Measurements from ENCODE around the gene ATF6. TPM values are rescaled to one million over a fixed set of nuclear protein-coding genes. Genes with fewer than 3 reads are reported as not detected.
"Not testable (repeated sequence)": the region's sequence is repeated elsewhere in the genome, so short reads cannot be mapped to it uniquely, and the experiment has no call there.

ATF6 gene, protein sequence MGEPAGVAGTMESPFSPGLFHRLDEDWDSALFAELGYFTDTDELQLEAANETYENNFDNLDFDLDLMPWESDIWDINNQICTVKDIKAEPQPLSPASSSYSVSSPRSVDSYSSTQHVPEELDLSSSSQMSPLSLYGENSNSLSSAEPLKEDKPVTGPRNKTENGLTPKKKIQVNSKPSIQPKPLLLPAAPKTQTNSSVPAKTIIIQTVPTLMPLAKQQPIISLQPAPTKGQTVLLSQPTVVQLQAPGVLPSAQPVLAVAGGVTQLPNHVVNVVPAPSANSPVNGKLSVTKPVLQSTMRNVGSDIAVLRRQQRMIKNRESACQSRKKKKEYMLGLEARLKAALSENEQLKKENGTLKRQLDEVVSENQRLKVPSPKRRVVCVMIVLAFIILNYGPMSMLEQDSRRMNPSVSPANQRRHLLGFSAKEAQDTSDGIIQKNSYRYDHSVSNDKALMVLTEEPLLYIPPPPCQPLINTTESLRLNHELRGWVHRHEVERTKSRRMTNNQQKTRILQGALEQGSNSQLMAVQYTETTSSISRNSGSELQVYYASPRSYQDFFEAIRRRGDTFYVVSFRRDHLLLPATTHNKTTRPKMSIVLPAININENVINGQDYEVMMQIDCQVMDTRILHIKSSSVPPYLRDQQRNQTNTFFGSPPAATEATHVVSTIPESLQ
- 23.6 and 27.7 TPM in 2 replicates for total RNA-seq

DNA sequence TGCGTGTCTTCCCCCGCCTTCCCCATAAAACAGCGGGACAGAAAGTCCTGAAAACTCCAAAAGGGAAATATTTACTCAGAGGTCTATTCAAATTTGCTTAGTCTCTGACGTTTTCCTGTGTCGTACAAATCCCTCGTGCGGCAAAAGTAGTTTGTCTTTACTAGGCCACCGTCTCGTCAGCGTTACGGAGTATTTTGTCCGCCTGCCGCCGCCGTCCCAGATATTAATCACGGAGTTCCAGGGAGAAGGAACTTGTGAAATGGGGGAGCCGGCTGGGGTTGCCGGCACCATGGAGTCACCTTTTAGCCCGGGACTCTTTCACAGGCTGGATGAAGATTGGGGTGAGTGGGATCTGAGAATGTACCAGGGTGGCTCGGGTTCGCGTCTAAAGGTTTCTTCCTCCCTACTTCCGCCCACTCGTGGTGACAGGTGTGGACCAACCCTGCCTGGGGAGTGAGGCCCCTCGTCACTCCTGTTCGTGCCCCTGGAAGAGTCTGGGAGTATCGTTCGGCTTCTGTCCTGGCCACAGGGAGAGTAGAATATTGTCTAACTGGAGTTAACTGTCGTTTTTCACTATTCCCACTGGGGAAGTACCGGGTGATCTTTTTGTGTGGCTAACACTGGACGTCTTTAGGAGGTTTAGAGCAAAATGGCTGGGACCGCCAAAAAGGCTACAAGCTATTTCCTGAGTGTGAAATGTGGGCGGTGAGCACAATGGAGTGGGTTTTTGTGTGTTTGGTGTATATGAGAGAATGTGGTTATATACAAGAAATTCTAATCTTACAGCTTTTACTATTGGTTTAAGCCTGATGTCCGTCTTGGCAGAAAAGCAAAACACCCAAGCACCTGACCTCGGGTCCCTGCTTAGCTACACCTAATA lies at the start of gene ATF6:
Gene ATF6 (plus strand): TSS at position 219 of the 880 bp plus-strand sequence. CDS start 41 bp downstream, at position 260.
- peak within 1 kb of the TSS; percentile 95 for H3K4me3 Mint-ChIP-seq
- H3K9me3 Mint-ChIP-seq, result no peaks in the 10 kb centered on the region
- H3K27ac Mint-ChIP-seq, result peak within 1 kb of the TSS; percentile 98
- peaks cover 45% of the 10 kb centered on the region for H3K4me1 Mint-ChIP-seq
- peaks cover 10% of the 10 kb centered on the region for H3K36me3 Mint-ChIP-seq (ENCODE audit: low read depth)
- no peaks in the 10 kb centered on the region for H3K27me3 Mint-ChIP-seq
- intact Hi-C loops (cut with micrococcal nuclease), result loop anchor here (1.0 to 5.0 kb wide), 4 partner anchors 17 to 731 kb away; partner anchors contain the start of genes DUSP12 and UHMK1
- peak; percentile 95 for DNase-seq

GRCh38 chr1:161718559-161719324 lies 47.4 kb upstream of the ATF6 start:
- peaks cover 62% of the 10 kb centered on the region for H3K27me3 Mint-ChIP-seq

GRCh38 chr1:161719325-161719611 lies 46.9 kb upstream of the ATF6 start:
- H3K27me3 Mint-ChIP-seq, result peaks cover 65% of the 10 kb centered on the region
- H3K36me3 Mint-ChIP-seq (ENCODE audit: low read depth), result no peaks in the 10 kb centered on the region
- DNase-seq, result no peak
- H3K4me1 Mint-ChIP-seq, result peaks cover 9% of the 10 kb centered on the region
- no peak overlapping the region for H3K27ac Mint-ChIP-seq
- H3K9me3 Mint-ChIP-seq, result no peaks in the 10 kb centered on the region
- intact Hi-C loops (cut with micrococcal nuclease), result no loop called here
- H3K4me3 Mint-ChIP-seq, result no peak overlapping the region

More at GRCh38 chr1:161718559-161719324, 47.4 kb upstream of the ATF6 start:
- no peaks in the 10 kb centered on the region for H3K36me3 Mint-ChIP-seq (ENCODE audit: low read depth)
- H3K4me1 Mint-ChIP-seq, result peaks cover 9% of the 10 kb centered on the region
- no peak overlapping the region for H3K27ac Mint-ChIP-seq
- intact Hi-C loops (cut with micrococcal nuclease), result no loop called here
- no peaks in the 10 kb centered on the region for H3K9me3 Mint-ChIP-seq
- no peak for DNase-seq
- H3K4me3 Mint-ChIP-seq, result no peak overlapping the region

GRCh38 chr1:161720422-161720821 lies 45.7 kb upstream of the ATF6 start:
- peaks cover 68% of the 10 kb centered on the region for H3K27me3 Mint-ChIP-seq
- no peak for DNase-seq
- no peaks in the 10 kb centered on the region for H3K36me3 Mint-ChIP-seq (ENCODE audit: low read depth)
- no peak overlapping the region for H3K4me3 Mint-ChIP-seq
- H3K4me1 Mint-ChIP-seq, result peaks cover 13% of the 10 kb centered on the region
- intact Hi-C loops (cut with micrococcal nuclease), result no loop called here
- no peak overlapping the region for H3K27ac Mint-ChIP-seq
- no peaks in the 10 kb centered on the region for H3K9me3 Mint-ChIP-seq

GRCh38 chr1:161720956-161721737 lies 45.0 kb upstream of the ATF6 start, which contains the start of gene FCRLB:
Gene FCRLB (plus strand): TSS chr1:161721544. CDS start chr1:161722673, 1,129 bp downstream.
- DNase-seq, result no peak
- H3K27ac Mint-ChIP-seq, result no peak within 1 kb of the TSS
- intact Hi-C loops (cut with micrococcal nuclease), result no loop called here
- no peaks in the 10 kb centered on the region for H3K36me3 Mint-ChIP-seq (ENCODE audit: low read depth)
- no peaks in the 10 kb centered on the region for H3K9me3 Mint-ChIP-seq
- peaks cover 21% of the 10 kb centered on the region for H3K4me1 Mint-ChIP-seq
- H3K4me3 Mint-ChIP-seq, result no peak within 1 kb of the TSS
- peaks cover 68% of the 10 kb centered on the region for H3K27me3 Mint-ChIP-seq

DNA sequence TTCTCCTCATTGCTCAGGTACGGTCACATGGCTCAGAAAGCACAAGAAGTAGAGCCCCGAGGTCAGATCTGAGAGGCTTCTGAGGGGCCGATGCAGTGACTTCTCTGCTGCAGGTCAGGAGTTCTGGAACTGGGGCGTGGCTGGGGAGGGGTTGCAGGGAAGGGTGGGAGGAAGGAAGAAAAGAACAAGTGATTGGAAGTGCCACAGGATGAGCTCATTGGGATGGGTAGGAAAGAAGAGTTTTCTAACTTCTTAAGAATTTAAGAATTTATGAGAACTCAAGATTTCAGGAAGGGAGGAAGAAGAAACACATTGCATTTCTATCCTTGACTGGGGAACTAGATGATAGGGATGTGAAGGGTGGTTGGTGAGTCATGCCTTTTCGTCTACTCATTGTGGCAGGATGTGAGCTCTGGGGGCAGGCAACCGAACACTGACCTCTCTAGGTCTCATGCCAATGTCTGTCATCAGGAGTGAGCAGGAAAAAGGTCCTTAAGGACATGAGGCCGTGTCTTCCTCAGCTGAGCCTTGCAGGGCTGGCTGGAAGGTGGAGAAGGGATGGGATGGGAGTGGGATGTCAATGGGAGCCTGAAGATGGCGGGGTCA lies 44.3 kb upstream of the ATF6 start:
- no peaks in the 10 kb centered on the region for H3K36me3 Mint-ChIP-seq (ENCODE audit: low read depth)
- H3K9me3 Mint-ChIP-seq, result no peaks in the 10 kb centered on the region
- H3K4me3 Mint-ChIP-seq, result no peak overlapping the region
- H3K4me1 Mint-ChIP-seq, result peaks cover 21% of the 10 kb centered on the region
- DNase-seq, result no peak
- H3K27me3 Mint-ChIP-seq, result peaks cover 67% of the 10 kb centered on the region
- H3K27ac Mint-ChIP-seq, result no peak overlapping the region
- intact Hi-C loops (cut with micrococcal nuclease), result no loop called here

- H3K4me3 Mint-ChIP-seq, result no peak overlapping the region
- DNase-seq, result no peak
- H3K9me3 Mint-ChIP-seq, result no peaks in the 10 kb centered on the region
- H3K36me3 Mint-ChIP-seq (ENCODE audit: low read depth), result no peaks in the 10 kb centered on the region
- H3K27me3 Mint-ChIP-seq, result peaks cover 62% of the 10 kb centered on the region
- intact Hi-C loops (cut with micrococcal nuclease), result no loop called here
- H3K4me1 Mint-ChIP-seq, result peaks cover 21% of the 10 kb centered on the region
- H3K27ac Mint-ChIP-seq, result no peak overlapping the region
Measured at GRCh38 chr1:161722406-161722805, 43.7 kb upstream of the ATF6 start.

DNA sequence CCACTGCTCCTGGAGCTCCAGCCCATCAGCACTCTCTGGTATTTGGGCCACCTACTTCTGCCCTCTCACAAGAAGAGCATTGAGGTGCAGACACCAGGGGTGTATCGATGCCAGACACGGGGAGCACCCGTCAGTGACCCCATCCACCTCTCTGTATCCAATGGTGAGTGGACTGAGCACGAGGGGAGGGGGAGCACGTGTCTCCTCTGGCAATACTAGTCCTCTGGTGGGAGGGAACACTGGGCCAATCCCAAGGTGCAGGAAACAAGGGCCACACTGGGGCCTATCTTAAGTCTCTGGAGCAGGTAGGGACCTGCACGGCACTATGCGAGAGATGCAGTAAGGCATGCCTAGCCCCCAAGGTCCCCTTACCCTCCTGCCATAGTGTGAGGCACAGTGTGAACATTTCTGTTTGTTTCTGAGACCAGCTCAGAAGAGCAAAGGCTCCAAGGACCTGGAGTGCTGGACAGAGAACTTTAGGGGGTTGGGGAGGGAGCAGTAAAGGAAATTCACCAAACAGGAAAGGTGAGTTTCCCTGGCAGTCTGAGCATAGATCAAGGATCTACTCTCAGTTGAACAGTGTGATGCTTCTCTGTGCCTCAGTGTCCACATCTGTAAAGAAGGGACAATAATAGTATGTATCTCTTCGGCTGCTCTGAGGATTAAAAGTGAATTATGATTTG lies 42.5 kb upstream of the ATF6 start:
- H3K27me3 Mint-ChIP-seq, result peaks cover 66% of the 10 kb centered on the region

GRCh38 chr1:161725258-161725907 lies 40.7 kb upstream of the ATF6 start:
- not testable (repeated sequence) for H3K9me3 Mint-ChIP-seq; H3K36me3 Mint-ChIP-seq (ENCODE audit: low read depth); DNase-seq; H3K27ac Mint-ChIP-seq
- Mint-ChIP-seq H3K27me3 (peaks cover 66% of the 10 kb centered on the region), H3K4me1 (peaks cover 40% of the 10 kb centered on the region), H3K4me3 (peak overlapping the region; percentile 88)
- intact Hi-C loops (cut with micrococcal nuclease), result loop anchor here (2.0 to 5.0 kb wide), 2 partner anchors 19 to 183 kb away; partner anchors contain the start of gene FCRLA

More for the DNA sequence above, 42.5 kb upstream of the ATF6 start:
- Mint-ChIP-seq H3K4me3 (no peak overlapping the region), H3K4me1 (peaks cover 29% of the 10 kb centered on the region), H3K27ac (no peak overlapping the region), H3K36me3 (ENCODE audit: low read depth) (no peaks in the 10 kb centered on the region), H3K9me3 (no peaks in the 10 kb centered on the region)
- intact Hi-C loops (cut with micrococcal nuclease), result loop anchor here (2.0 kb wide), 1 partner anchor 17 kb away; the partner anchor contains the start of gene FCRLA
- no peak for DNase-seq

DNA sequence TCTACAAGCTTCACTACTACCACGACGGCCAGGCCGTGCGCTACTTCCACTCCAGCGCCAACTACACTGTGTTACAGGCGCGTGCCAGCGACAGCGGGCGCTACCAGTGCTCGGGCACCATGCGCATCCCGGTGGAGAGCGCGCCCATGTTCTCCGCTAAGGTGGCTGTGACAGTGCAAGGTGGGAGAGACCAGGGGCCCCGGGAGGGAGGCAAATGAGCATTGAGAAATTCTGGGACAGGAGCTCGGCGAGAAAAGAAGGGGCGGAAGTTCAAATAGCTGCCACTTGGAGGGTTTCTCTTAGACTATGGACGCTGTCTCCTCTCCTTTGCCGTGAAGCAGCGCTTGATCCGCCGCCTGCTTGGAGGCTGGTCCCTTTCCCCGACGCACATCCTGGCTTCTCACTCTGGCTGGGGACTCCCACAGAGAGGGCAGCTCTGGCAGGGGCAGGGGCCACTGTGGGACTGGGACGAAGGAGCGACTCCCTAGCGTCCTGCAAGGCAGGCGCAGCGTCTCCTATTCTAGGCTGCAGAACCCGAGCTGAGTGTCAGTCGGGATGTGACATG lies 40.1 kb upstream of the ATF6 start:
- H3K4me1 Mint-ChIP-seq, result peaks cover 46% of the 10 kb centered on the region
- peak; percentile 81 for DNase-seq
- intact Hi-C loops (cut with micrococcal nuclease), result loop anchor here (2.0 to 5.0 kb wide), 3 partner anchors 19 to 184 kb away; partner anchors contain the start of gene FCRLA
- no peaks in the 10 kb centered on the region for H3K36me3 Mint-ChIP-seq (ENCODE audit: low read depth)
- no peaks in the 10 kb centered on the region for H3K9me3 Mint-ChIP-seq
- peak overlapping the region; percentile 88 for H3K4me3 Mint-ChIP-seq
- peak overlapping the region; percentile 67 for H3K27ac Mint-ChIP-seq
- peaks cover 65% of the 10 kb centered on the region for H3K27me3 Mint-ChIP-seq
